Endothelial cell of umbilical vein (primary cell): ENCODE data around the gene LRRFIP2. TPM values are rescaled to one million over a fixed set of nuclear protein-coding genes. Genes with fewer than 3 reads are reported as not detected.

Experiments
- BruUV-seq: library from RNA; stranded (reverse); fragments of 400-500 nt; replicated peaks from 2 replicates; lab custom pipeline; 2021; lab: Mats Ljungman, UMichigan
- CTCF ChIA-PET: fragments of 300-600, 350-600 bp; sonication (Branson Sonifier 250); formaldehyde crosslinking; loops from one replicate; lab custom pipeline; 2021; ENCODE audit warnings: antibody characterized with exemption, inconsistent platforms; lab: Charles Lee
- POLR2A ChIA-PET: fragments of 300-600, 350-600 bp; sonication (Branson Sonifier 250); formaldehyde crosslinking; loops from one replicate; lab custom pipeline; 2021; ENCODE audit warnings: antibody characterized with exemption, inconsistent platforms; lab: Charles Lee
- DNase-seq: peaks from one replicate; pipeline ENCODE4 v3.0.0-alpha.2; 2011; ENCODE audit warnings: low read depth, low spot score
- FAIRE-seq: peaks from 2 replicates; lab custom pipeline; 2011; peaks lifted over from hg19 to GRCh38; lab: Jason Lieb, UNC
- H2AFZ ChIP-seq: 2 replicates; pipeline ENCODE4 v1.6.0; 2012; ENCODE audit warnings: low read depth, low read length, control low read depth, inconsistent platforms
- H3K27ac ChIP-seq: 2 replicates; pipeline ENCODE4 v1.5.1; 2011; ENCODE audit warnings: low read depth, mild to moderate bottlenecking, control low read depth, low read length, moderate library complexity; ENCODE audit not compliant: insufficient read depth
- H3K27me3 ChIP-seq, 2 experiments: 2 replicates each; pipeline versions ENCODE4 v1.6.0 to v1.6.1; 2011; ENCODE audit warnings: low read length in 2 of 2, mixed read lengths in 1 of 2; ENCODE audit not compliant: control insufficient read depth in 2 of 2, insufficient read depth in 2 of 2
- H3K36me3 ChIP-seq, 2 experiments: 2 replicates in 1 of 2; 3 replicates in 1 of 2; pipeline ENCODE4 v1.5.1; 2011; ENCODE audit warnings: low read length in 2 of 2, mild to moderate bottlenecking in 1 of 2, moderate library complexity in 1 of 2; ENCODE audit not compliant: control insufficient read depth in 2 of 2, insufficient read depth in 2 of 2; ENCODE audit errors: extremely low read depth in 1 of 2
- H3K4me1 ChIP-seq: 3 replicates; pipeline ENCODE4 v1.5.1; 2011; ENCODE audit warnings: mild to moderate bottlenecking, low read length; ENCODE audit not compliant: control insufficient read depth, insufficient read depth; ENCODE audit errors: extremely low read depth
- H3K4me2 ChIP-seq: 2 replicates; pipeline ENCODE4 v1.6.1; 2011; ENCODE audit warnings: low read length, control low read depth, mixed read lengths; ENCODE audit not compliant: insufficient read depth
- H3K4me3 ChIP-seq, 3 experiments: fragments of 200-600 bp in 1 of 3; sonication (generic), shearing (Covaris generic) in 1 of 3; replicated peaks in 1 of 3; 2 replicates each; pipeline ENCODE4 v1.5.1; 2011 to 2016; ENCODE audit warnings: control low read depth in 3 of 3, low read length in 3 of 3, mild to moderate bottlenecking in 2 of 3, inconsistent platforms in 1 of 3, low read depth in 1 of 3, moderate library complexity in 1 of 3; ENCODE audit not compliant: insufficient read depth in 1 of 3
- H3K79me2 ChIP-seq: 2 replicates; pipeline ENCODE4 v1.6.0; 2012; ENCODE audit warnings: low read length, inconsistent platforms; ENCODE audit not compliant: control insufficient read depth, insufficient read depth
- H3K9ac ChIP-seq: replicated peaks from 2 replicates; pipeline ENCODE3; 2011; ENCODE audit warnings: low read length, control low read depth; ENCODE audit not compliant: insufficient read depth; ENCODE audit errors: extremely low read depth
- H3K9me1 ChIP-seq: replicated peaks from 3 replicates; pipeline ENCODE4 v1.6.0; 2011; ENCODE audit warnings: mild to moderate bottlenecking, low read length; ENCODE audit not compliant: control insufficient read depth, insufficient read depth; ENCODE audit errors: extremely low read depth
- H3K9me3 ChIP-seq: replicated peaks from 2 replicates; pipeline ENCODE4 v1.5.1; 2012; ENCODE audit warnings: low read length, inconsistent platforms; ENCODE audit not compliant: control insufficient read depth, insufficient read depth
- H4K20me1 ChIP-seq: replicated peaks from 2 replicates; pipeline ENCODE3; 2011; ENCODE audit warnings: mild to moderate bottlenecking, low read length; ENCODE audit not compliant: control insufficient read depth, insufficient read depth; ENCODE audit errors: extremely low read depth
- CTCF ChIP-seq, 2 donors: IDR thresholded peaks; 1 replicate in 1 of 2; 2 replicates in 1 of 2; pipeline ENCODE4 v1.5.1; 2011; ENCODE audit warnings: low read length in 2 of 2, mild to moderate bottlenecking in 2 of 2, moderate library complexity in 2 of 2, control low read depth in 1 of 2, inconsistent platforms in 1 of 2, low read depth in 1 of 2; ENCODE audit not compliant: insufficient read depth in 1 of 2; ENCODE audit errors: extremely low read depth in 1 of 2
- EZH2 ChIP-seq: IDR thresholded peaks from 2 replicates; pipeline ENCODE4 v1.6.1; 2012; ENCODE audit warnings: borderline replicate concordance, low read depth, mild to moderate bottlenecking, moderate library complexity, low read length, inconsistent platforms; ENCODE audit not compliant: severe bottlenecking
- FOS ChIP-seq: IDR thresholded peaks from 2 replicates; pipeline ENCODE4 v1.6.1; 2011; ENCODE audit warnings: mild to moderate bottlenecking, low read length, moderate library complexity, borderline replicate concordance; ENCODE audit not compliant: insufficient read depth
- GATA2 ChIP-seq: IDR thresholded peaks from 2 replicates; pipeline ENCODE4 v1.7.0; 2011; ENCODE audit warnings: low read depth, mild to moderate bottlenecking, moderate library complexity, mixed read lengths, low read length; ENCODE audit not compliant: insufficient read length, insufficient read depth
- JUN ChIP-seq: IDR thresholded peaks from 2 replicates; pipeline ENCODE4 v1.6.1; 2011; ENCODE audit warnings: borderline replicate concordance, low read depth; ENCODE audit not compliant: insufficient read length, insufficient read depth
- MAX ChIP-seq: IDR thresholded peaks from 2 replicates; pipeline ENCODE4 v1.6.1; 2011; ENCODE audit not compliant: insufficient read depth, insufficient read length
- MYC ChIP-seq: IDR thresholded peaks from one replicate; pipeline ENCODE4 v1.6.1; 2011; ENCODE audit warnings: mild to moderate bottlenecking, low read depth, low read length
- POLR2A ChIP-seq: IDR thresholded peaks from 2 replicates; pipeline ENCODE4 v1.6.1; 2012; ENCODE audit warnings: low read depth, mild to moderate bottlenecking, control low read depth, low read length
- POLR2AphosphoS5 ChIP-seq: IDR thresholded peaks from 2 replicates; pipeline ENCODE4 v1.6.1; 2012; ENCODE audit warnings: low read depth, mild to moderate bottlenecking, control low read depth, low read length, moderate library complexity; ENCODE audit not compliant: insufficient read depth
- dilution Hi-C: fragments of 300-500 bp; cut with MboI; formaldehyde crosslinking; loops from one replicate; pipeline ENCODE4 v1.15.0; 2019; ENCODE audit warnings: low sequenced_read_pairs; ENCODE audit not compliant: extremely low pct_ligation_motif_present
- intact Hi-C: fragments of 100-400 bp; cut with micrococcal nuclease; formaldehyde crosslinking; loops from one replicate; pipeline ENCODE4 v1.10.0; 2022
- polyA plus RNA-seq, 4 experiments: library from polyadenylated mRNA; depleted of rRNA in 3 of 4; stranded (reverse) in 3 of 4; unstranded in 1 of 4; fragments of >200 nt; gene quantifications; 2 replicates each; pipeline versions ENCODE4 v1.2.1 to v1.2.3, GENCODE V29; 2011 to 2012; ENCODE audit warnings: missing spikeins in 1 of 4
- total RNA-seq: library from RNA; stranded (reverse); gene quantifications from 2 replicates; pipeline ENCODE4 v1.2.3, GENCODE V29; 2021

LRRFIP2 gene
- total and polyA plus RNA-seq, 2 donors (not counting 3 experiments of a cell fraction or from before 2014, with no cell fraction given): 20.8 to 78.9 TPM

GRCh38 chr3:37053753-37054152 lies 120.6 kb downstream of the LRRFIP2 start:
- intact Hi-C loops (no loop called here), dilution Hi-C loops (no loop called here)
- no peak overlapping the region for H3K4me2 ChIP-seq
- no peak overlapping the region for H3K9ac ChIP-seq
- H3K27ac ChIP-seq: no peak overlapping the region
- no peak for DNase-seq
- no peaks in the 10 kb centered on the region for H4K20me1 ChIP-seq
- no peak for TF ChIP-seq CTCF (IDR thresholded peaks at IDR 0.05; ENCODE audit: extremely low read depth in 1 of 2, insufficient read depth in 1 of 2, low read depth in 1 of 2, low read length in 2 of 2)
- TF ChIP-seq MAX: no peak
- TF ChIP-seq POLR2AphosphoS5: no peak
- no peak for TF ChIP-seq JUN
- TF ChIP-seq POLR2A: no peak
- TF ChIP-seq EZH2: no peak
- no peak for TF ChIP-seq MYC
- no peak for TF ChIP-seq GATA2
- TF ChIP-seq FOS: no peak
- H2AFZ ChIP-seq: no peak overlapping the region
- ChIA-PET CTCF (no interaction called here), POLR2A (no interaction called here)
- no peaks in the 10 kb centered on the region for H3K79me2 ChIP-seq
- no peaks in the 10 kb centered on the region for H3K9me3 ChIP-seq
- no peak overlapping the region for H3K4me3 ChIP-seq
- H3K4me1 ChIP-seq: peaks cover 11% of the 10 kb centered on the region
- no peak for FAIRE-seq
- no peaks in the 10 kb centered on the region for H3K27me3 ChIP-seq
- BruUV-seq: no TSS peak
- no peaks in the 10 kb centered on the region for H3K9me1 ChIP-seq
- peaks cover 11 to 14% of the 10 kb centered on the region in 2 experiments for H3K36me3 ChIP-seq
